Endothelial cell of umbilical vein (primary cell): Measurements from ENCODE around the gene CEP57L1. TPM values are rescaled to one million over a fixed set of nuclear protein-coding genes. Genes with fewer than 3 reads are reported as not detected.

Experiments used
- BruUV-seq: library from RNA; stranded (reverse); fragments of 400-500 nt; replicated peaks from 2 replicates; lab custom pipeline; 2021; lab: Mats Ljungman, UMichigan
- CTCF ChIA-PET: fragments of 300-600, 350-600 bp; sonication (Branson Sonifier 250); formaldehyde crosslinking; loops from one replicate; lab custom pipeline; 2021; ENCODE audit warnings: antibody characterized with exemption, inconsistent platforms; lab: Charles Lee
- POLR2A ChIA-PET: fragments of 300-600, 350-600 bp; sonication (Branson Sonifier 250); formaldehyde crosslinking; loops from one replicate; lab custom pipeline; 2021; ENCODE audit warnings: antibody characterized with exemption, inconsistent platforms; lab: Charles Lee
- DNase-seq: peaks from one replicate; pipeline ENCODE4 v3.0.0-alpha.2; 2011; ENCODE audit warnings: low read depth, low spot score
- FAIRE-seq: peaks from 2 replicates; lab custom pipeline; 2011; peaks lifted over from hg19 to GRCh38; lab: Jason Lieb, UNC
- H2AFZ ChIP-seq: 2 replicates; pipeline ENCODE4 v1.6.0; 2012; ENCODE audit warnings: low read depth, low read length, control low read depth, inconsistent platforms
- H3K27ac ChIP-seq: 2 replicates; pipeline ENCODE4 v1.5.1; 2011; ENCODE audit warnings: low read depth, mild to moderate bottlenecking, control low read depth, low read length, moderate library complexity; ENCODE audit not compliant: insufficient read depth
- H3K27me3 ChIP-seq, 2 experiments: 2 replicates each; pipeline versions ENCODE4 v1.6.0 to v1.6.1; 2011; ENCODE audit warnings: low read length in 2 of 2, mixed read lengths in 1 of 2; ENCODE audit not compliant: control insufficient read depth in 2 of 2, insufficient read depth in 2 of 2
- H3K36me3 ChIP-seq, 2 experiments: 2 replicates in 1 of 2; 3 replicates in 1 of 2; pipeline ENCODE4 v1.5.1; 2011; ENCODE audit warnings: low read length in 2 of 2, mild to moderate bottlenecking in 1 of 2, moderate library complexity in 1 of 2; ENCODE audit not compliant: control insufficient read depth in 2 of 2, insufficient read depth in 2 of 2; ENCODE audit errors: extremely low read depth in 1 of 2
- H3K4me1 ChIP-seq: 3 replicates; pipeline ENCODE4 v1.5.1; 2011; ENCODE audit warnings: mild to moderate bottlenecking, low read length; ENCODE audit not compliant: control insufficient read depth, insufficient read depth; ENCODE audit errors: extremely low read depth
- H3K4me2 ChIP-seq: 2 replicates; pipeline ENCODE4 v1.6.1; 2011; ENCODE audit warnings: low read length, control low read depth, mixed read lengths; ENCODE audit not compliant: insufficient read depth
- H3K4me3 ChIP-seq, 3 experiments: fragments of 200-600 bp in 1 of 3; sonication (generic), shearing (Covaris generic) in 1 of 3; replicated peaks in 1 of 3; 2 replicates each; pipeline ENCODE4 v1.5.1; 2011 to 2016; ENCODE audit warnings: control low read depth in 3 of 3, low read length in 3 of 3, mild to moderate bottlenecking in 2 of 3, inconsistent platforms in 1 of 3, low read depth in 1 of 3, moderate library complexity in 1 of 3; ENCODE audit not compliant: insufficient read depth in 1 of 3
- H3K79me2 ChIP-seq: 2 replicates; pipeline ENCODE4 v1.6.0; 2012; ENCODE audit warnings: low read length, inconsistent platforms; ENCODE audit not compliant: control insufficient read depth, insufficient read depth
- H3K9ac ChIP-seq: replicated peaks from 2 replicates; pipeline ENCODE3; 2011; ENCODE audit warnings: low read length, control low read depth; ENCODE audit not compliant: insufficient read depth; ENCODE audit errors: extremely low read depth
- H3K9me1 ChIP-seq: replicated peaks from 3 replicates; pipeline ENCODE4 v1.6.0; 2011; ENCODE audit warnings: mild to moderate bottlenecking, low read length; ENCODE audit not compliant: control insufficient read depth, insufficient read depth; ENCODE audit errors: extremely low read depth
- H3K9me3 ChIP-seq: replicated peaks from 2 replicates; pipeline ENCODE4 v1.5.1; 2012; ENCODE audit warnings: low read length, inconsistent platforms; ENCODE audit not compliant: control insufficient read depth, insufficient read depth
- H4K20me1 ChIP-seq: replicated peaks from 2 replicates; pipeline ENCODE3; 2011; ENCODE audit warnings: mild to moderate bottlenecking, low read length; ENCODE audit not compliant: control insufficient read depth, insufficient read depth; ENCODE audit errors: extremely low read depth
- CTCF ChIP-seq, 2 donors: IDR thresholded peaks; 1 replicate in 1 of 2; 2 replicates in 1 of 2; pipeline ENCODE4 v1.5.1; 2011; ENCODE audit warnings: low read length in 2 of 2, mild to moderate bottlenecking in 2 of 2, moderate library complexity in 2 of 2, control low read depth in 1 of 2, inconsistent platforms in 1 of 2, low read depth in 1 of 2; ENCODE audit not compliant: insufficient read depth in 1 of 2; ENCODE audit errors: extremely low read depth in 1 of 2
- EZH2 ChIP-seq: IDR thresholded peaks from 2 replicates; pipeline ENCODE4 v1.6.1; 2012; ENCODE audit warnings: borderline replicate concordance, low read depth, mild to moderate bottlenecking, moderate library complexity, low read length, inconsistent platforms; ENCODE audit not compliant: severe bottlenecking
- FOS ChIP-seq: IDR thresholded peaks from 2 replicates; pipeline ENCODE4 v1.6.1; 2011; ENCODE audit warnings: mild to moderate bottlenecking, low read length, moderate library complexity, borderline replicate concordance; ENCODE audit not compliant: insufficient read depth
- GATA2 ChIP-seq: IDR thresholded peaks from 2 replicates; pipeline ENCODE4 v1.7.0; 2011; ENCODE audit warnings: low read depth, mild to moderate bottlenecking, moderate library complexity, mixed read lengths, low read length; ENCODE audit not compliant: insufficient read length, insufficient read depth
- JUN ChIP-seq: IDR thresholded peaks from 2 replicates; pipeline ENCODE4 v1.6.1; 2011; ENCODE audit warnings: borderline replicate concordance, low read depth; ENCODE audit not compliant: insufficient read length, insufficient read depth
- MAX ChIP-seq: IDR thresholded peaks from 2 replicates; pipeline ENCODE4 v1.6.1; 2011; ENCODE audit not compliant: insufficient read depth, insufficient read length
- MYC ChIP-seq: IDR thresholded peaks from one replicate; pipeline ENCODE4 v1.6.1; 2011; ENCODE audit warnings: mild to moderate bottlenecking, low read depth, low read length
- POLR2A ChIP-seq: IDR thresholded peaks from 2 replicates; pipeline ENCODE4 v1.6.1; 2012; ENCODE audit warnings: low read depth, mild to moderate bottlenecking, control low read depth, low read length
- POLR2AphosphoS5 ChIP-seq: IDR thresholded peaks from 2 replicates; pipeline ENCODE4 v1.6.1; 2012; ENCODE audit warnings: low read depth, mild to moderate bottlenecking, control low read depth, low read length, moderate library complexity; ENCODE audit not compliant: insufficient read depth
- dilution Hi-C: fragments of 300-500 bp; cut with MboI; formaldehyde crosslinking; loops from one replicate; pipeline ENCODE4 v1.15.0; 2019; ENCODE audit warnings: low sequenced_read_pairs; ENCODE audit not compliant: extremely low pct_ligation_motif_present
- intact Hi-C: fragments of 100-400 bp; cut with micrococcal nuclease; formaldehyde crosslinking; loops from one replicate; pipeline ENCODE4 v1.10.0; 2022
- polyA plus RNA-seq, 4 experiments: library from polyadenylated mRNA; depleted of rRNA in 3 of 4; stranded (reverse) in 3 of 4; unstranded in 1 of 4; fragments of >200 nt; gene quantifications; 2 replicates each; pipeline versions ENCODE4 v1.2.1 to v1.2.3, GENCODE V29; 2011 to 2012; ENCODE audit warnings: missing spikeins in 1 of 4
- total RNA-seq: library from RNA; stranded (reverse); gene quantifications from 2 replicates; pipeline ENCODE4 v1.2.3, GENCODE V29; 2021

The CEP57L1 gene
- total and polyA plus RNA-seq, 2 donors (not counting 3 experiments of a cell fraction or from before 2014, with no cell fraction given) = 7.8 to 20.9 TPM

GRCh38 chr6:109174916-109175315, 79.6 kb downstream of the CEP57L1 start:
- TF ChIP-seq GATA2 = no peak
- no peak for TF ChIP-seq FOS
- TF ChIP-seq EZH2 = no peak
- TF ChIP-seq MYC = no peak
- no peak for TF ChIP-seq JUN
- no peak for TF ChIP-seq POLR2AphosphoS5
- TF ChIP-seq MAX = no peak
- no peak for TF ChIP-seq POLR2A
- no peak for TF ChIP-seq CTCF (IDR thresholded peaks at IDR 0.05; ENCODE audit: extremely low read depth in 1 of 2, insufficient read depth in 1 of 2, low read depth in 1 of 2, low read length in 2 of 2)
- intact Hi-C loops (no loop called here), dilution Hi-C loops (no loop called here)
- BruUV-seq = no TSS peak
- Histone ChIP-seq H3K4me2 (no peak overlapping the region), H3K27me3 (peaks cover 3% of the 10 kb centered on the region in 2 experiments), H3K9me1 (no peaks in the 10 kb centered on the region), H4K20me1 (no peaks in the 10 kb centered on the region), H3K79me2 (no peaks in the 10 kb centered on the region), H3K27ac (no peak overlapping the region), H3K36me3 (no peaks in the 10 kb centered on the region), H3K4me1 (no peaks in the 10 kb centered on the region), H3K9ac (no peak overlapping the region), H3K9me3 (no peaks in the 10 kb centered on the region), H3K4me3 (no peak overlapping the region), H2AFZ (no peak overlapping the region)
- FAIRE-seq = no peak
- CTCF ChIA-PET = no interaction called here
- POLR2A ChIA-PET = no interaction called here
- DNase-seq = no peak
